Mesendoderm (in vitro differentiated cells): ENCODE results near the gene ICAM5. TPM values are rescaled to one million over a fixed set of nuclear protein-coding genes. Genes with fewer than 3 reads are reported as not detected.
"Not testable (repeated sequence)": the region's sequence is repeated elsewhere in the genome, so short reads cannot be mapped to it uniquely, and the experiment has no call there.

Source experiments
- DNase-seq: peaks from one replicate; pipeline ENCODE4 v3.0.0; 2013
- H2AK5ac ChIP-seq: 2 replicates; pipeline ENCODE4 v1.6.1; 2013; ENCODE audit warnings: low read length, inconsistent platforms
- H2BK120ac ChIP-seq: 2 replicates; pipeline ENCODE4 v1.6.1; 2013; ENCODE audit warnings: low read depth, mild to moderate bottlenecking, low read length, moderate library complexity, mixed read lengths
- H2BK15ac ChIP-seq: replicated peaks from 2 replicates; pipeline ENCODE4 v1.6.1; 2013; ENCODE audit warnings: low read depth, mild to moderate bottlenecking, moderate library complexity
- H2BK5ac ChIP-seq: 2 replicates; pipeline ENCODE4 v1.6.1; 2013; ENCODE audit warnings: low read length, inconsistent platforms
- H3K18ac ChIP-seq: 2 replicates; pipeline ENCODE4 v1.6.1; 2013; ENCODE audit warnings: mild to moderate bottlenecking, low read length, mixed read lengths
- H3K23ac ChIP-seq: one replicate; pipeline ENCODE4 v1.6.1; 2013; ENCODE audit warnings: low read length
- H3K27ac ChIP-seq: 2 replicates; pipeline ENCODE4 v1.5.1; 2013; ENCODE audit warnings: low read depth, mild to moderate bottlenecking, inconsistent platforms, low read length, moderate library complexity
- H3K27me3 ChIP-seq: 2 replicates; pipeline ENCODE4 v1.6.1; 2013; ENCODE audit warnings: low read length, control low read depth, mild to moderate bottlenecking, inconsistent platforms; ENCODE audit not compliant: insufficient read depth, poor library complexity
- H3K36me3 ChIP-seq: 2 replicates; pipeline ENCODE4 v1.6.1; 2013; ENCODE audit warnings: low read length, inconsistent platforms; ENCODE audit not compliant: control insufficient read depth, insufficient read depth
- H3K4ac ChIP-seq: one replicate; pipeline ENCODE4 v1.6.1; 2013; ENCODE audit warnings: low read depth, mild to moderate bottlenecking, low read length, moderate library complexity
- H3K4me1 ChIP-seq: 2 replicates; pipeline ENCODE4 v1.6.1; 2013; ENCODE audit warnings: low read depth, low read length, inconsistent platforms; ENCODE audit not compliant: control insufficient read depth
- H3K4me2 ChIP-seq: 2 replicates; pipeline ENCODE4 v1.6.1; 2013; ENCODE audit warnings: low read length
- H3K4me3 ChIP-seq: 2 replicates; pipeline ENCODE4 v1.5.1; 2013; ENCODE audit warnings: mild to moderate bottlenecking, low read length
- H3K56ac ChIP-seq: one replicate; pipeline ENCODE4 v1.6.1; 2013; ENCODE audit warnings: low read length
- H3K79me1 ChIP-seq: 2 replicates; pipeline ENCODE4 v1.6.1; 2013; ENCODE audit warnings: low read length, inconsistent platforms
- H3K79me2 ChIP-seq: 2 replicates; pipeline ENCODE4 v1.6.1; 2013; ENCODE audit warnings: mild to moderate bottlenecking, low read length; ENCODE audit not compliant: control insufficient read depth, insufficient read depth
- H3K9ac ChIP-seq: 2 replicates; pipeline ENCODE4 v1.6.1; 2013; ENCODE audit warnings: low read length, inconsistent platforms
- H4K5ac ChIP-seq: one replicate; pipeline ENCODE4 v1.6.1; 2013; ENCODE audit warnings: low read length
- H4K8ac ChIP-seq: one replicate; pipeline ENCODE4 v1.6.1; 2013; ENCODE audit warnings: low read depth, mild to moderate bottlenecking, control low read depth, low read length, moderate library complexity
- WGBS: extraction: QIAGEN DNeasy Blood & Tissue Kit; methylation state at CpG from one replicate; pipeline ENCODE4 v1.1.7; 2013; ENCODE audit warnings: low lambda C conversion rate, missing lambda C conversion rate; ENCODE audit not compliant: insufficient coverage; ENCODE audit errors: extremely low coverage; 5-methylcytosine and 5-hydroxymethylcytosine counted together
- polyA plus RNA-seq, 2 experiments: library from polyadenylated mRNA; stranded (reverse); fragments of 200-250 nt; gene quantifications; one replicate each; pipeline ENCODE4 v1.2.3, GENCODE V29; 2013

Gene ICAM5
- 0.15 TPM for polyA plus RNA-seq (2013, experiment 1 of 2)
- polyA plus RNA-seq (2013, experiment 2 of 2), result 0.15 TPM

GRCh38 chr19:10289836-10290356 lies at the start of gene ICAM5:
ICAM5 (plus strand) TSS chr19:10289952; CDS start chr19:10290044, 92 bp downstream.
- Histone ChIP-seq H3K79me2 (no peaks in the 10 kb centered on the region), H3K56ac (peak within 1 kb of the TSS; percentile 81), H4K5ac (no peak within 1 kb of the TSS), H3K27ac (no peak within 1 kb of the TSS), H4K8ac (no peak within 1 kb of the TSS), H3K4ac (no peak within 1 kb of the TSS), H2BK5ac (no peak within 1 kb of the TSS), H3K9ac (peak within 1 kb of the TSS; percentile 36), H3K4me2 (peak within 1 kb of the TSS; percentile 80), H3K36me3 (no peaks in the 10 kb centered on the region), H3K18ac (no peak within 1 kb of the TSS), H3K23ac (peak within 1 kb of the TSS; percentile 66), H2BK120ac (no peak within 1 kb of the TSS), H2BK15ac (no peak within 1 kb of the TSS), H3K79me1 (no peaks in the 10 kb centered on the region), H3K4me1 (peaks cover 5% of the 10 kb centered on the region), H2AK5ac (no peak within 1 kb of the TSS), H3K4me3 (peak within 1 kb of the TSS; percentile 7), H3K27me3 (peaks cover 43% of the 10 kb centered on the region)
- no peak for DNase-seq
- WGBS, result no CpG with 5 or more reads among the region's 45 CpGs

- H3K23ac ChIP-seq, H2AK5ac ChIP-seq, H3K9ac ChIP-seq, H2BK15ac ChIP-seq, H4K8ac ChIP-seq, H3K79me2 ChIP-seq, H3K4ac ChIP-seq, H3K27me3 ChIP-seq, H3K79me1 ChIP-seq, H4K5ac ChIP-seq, DNase-seq, H3K4me2 ChIP-seq, H3K36me3 ChIP-seq, H3K4me3 ChIP-seq, H2BK5ac ChIP-seq, H3K18ac ChIP-seq, H3K27ac ChIP-seq, H2BK120ac ChIP-seq, H3K4me1 ChIP-seq, H3K56ac ChIP-seq: not testable (repeated sequence)
- WGBS, result no CpG with 5 or more reads among the region's 11 CpGs
These were observed 47.8 kb upstream of the ICAM5 start for GRCh38 chr19:10241826-10242449.

- Histone ChIP-seq H3K27ac (no peak overlapping the region), H3K79me2 (no peaks in the 10 kb centered on the region), H3K18ac (no peak overlapping the region), H4K5ac (no peak overlapping the region), H3K56ac (no peak overlapping the region), H3K4me2 (no peak overlapping the region), H3K36me3 (no peaks in the 10 kb centered on the region), H3K79me1 (no peaks in the 10 kb centered on the region), H3K4ac (no peak overlapping the region), H3K4me3 (no peak overlapping the region), H3K4me1 (no peaks in the 10 kb centered on the region), H3K27me3 (no peaks in the 10 kb centered on the region), H2BK15ac (no peak overlapping the region), H2BK120ac (no peak overlapping the region), H2AK5ac (no peak overlapping the region), H3K23ac (no peak overlapping the region), H2BK5ac (no peak overlapping the region), H4K8ac (no peak overlapping the region), H3K9ac (no peak overlapping the region)
- no peak for DNase-seq
- no CpG with 5 or more reads among the region's 7 CpGs for WGBS
These were observed 46.1 kb upstream of the ICAM5 start for GRCh38 chr19:10243606-10244005.

GRCh38 chr19:10245189-10245939 lies 44.4 kb upstream of the ICAM5 start:
- Histone ChIP-seq H3K9ac (no peak overlapping the region), H3K4me2 (no peak overlapping the region), H3K4ac (no peak overlapping the region), H4K5ac (no peak overlapping the region), H3K79me2 (no peaks in the 10 kb centered on the region), H3K56ac (no peak overlapping the region), H2AK5ac (no peak overlapping the region), H3K4me3 (no peak overlapping the region), H2BK15ac (no peak overlapping the region), H2BK120ac (no peak overlapping the region), H2BK5ac (no peak overlapping the region), H3K36me3 (no peaks in the 10 kb centered on the region), H3K23ac (no peak overlapping the region), H3K18ac (no peak overlapping the region), H3K4me1 (no peaks in the 10 kb centered on the region), H4K8ac (no peak overlapping the region), H3K27me3 (no peaks in the 10 kb centered on the region), H3K79me1 (no peaks in the 10 kb centered on the region), H3K27ac (no peak overlapping the region)
- no peak for DNase-seq
- no CpG with 5 or more reads among the region's 9 CpGs for WGBS

- no peak overlapping the region for H2BK5ac ChIP-seq
- no peak overlapping the region for H3K4me2 ChIP-seq
- no peak overlapping the region for H3K27ac ChIP-seq
- H3K4me3 ChIP-seq, result no peak overlapping the region
- no peak overlapping the region for H3K56ac ChIP-seq
- H3K27me3 ChIP-seq, result no peaks in the 10 kb centered on the region
- H3K4ac ChIP-seq, result no peak overlapping the region
- H2BK15ac ChIP-seq, result no peak overlapping the region
- H3K36me3 ChIP-seq, result no peaks in the 10 kb centered on the region
- no peak overlapping the region for H2AK5ac ChIP-seq
- no peak for DNase-seq
- WGBS, result no CpG with 5 or more reads among the region's 6 CpGs
- H3K79me1 ChIP-seq, result no peaks in the 10 kb centered on the region
- H3K4me1 ChIP-seq, result no peaks in the 10 kb centered on the region
- no peak overlapping the region for H3K23ac ChIP-seq
- H2BK120ac ChIP-seq, result no peak overlapping the region
- no peak overlapping the region for H4K5ac ChIP-seq
- no peak overlapping the region for H3K18ac ChIP-seq
- no peak overlapping the region for H4K8ac ChIP-seq
- no peak overlapping the region for H3K9ac ChIP-seq
- H3K79me2 ChIP-seq, result no peaks in the 10 kb centered on the region
These were observed 43.2 kb upstream of the ICAM5 start for GRCh38 chr19:10246511-10246910.
